NCI-H2227 (cell line): ENCODE results near the gene SCAPER.
A peak's percentile ranks its signal among the peaks of the same experiment; 100 is the strongest.
"Not testable (repeated sequence)": the region's sequence is repeated elsewhere in the genome, so short reads cannot be mapped to it uniquely, and the experiment has no call there.

Experiments
- DNase-seq: peaks from one replicate; lab custom pipeline; 2025; ENCODE audit not compliant: unreplicated experiment; lab: John Stamatoyannopoulos, UW

SCAPER gene

GRCh38 chr15:76905855-76906254 lies 715 bp upstream of the SCAPER start:
- peak; percentile 54 for DNase-seq

GRCh38 chr15:76904461-76905012 lies 603 bp downstream of the SCAPER start:
- DNase-seq, result peak; percentile 37

- DNase-seq, result no peak
Observed at GRCh38 chr15:76903251-76903681, 1.9 kb downstream of the SCAPER start.

- DNase-seq, result no peak
Observed at GRCh38 chr15:76901965-76902364, 3.2 kb downstream of the SCAPER start.

- DNase-seq, result not testable (repeated sequence)
Observed at GRCh38 chr15:76899931-76900310, 5.2 kb downstream of the SCAPER start.

- not testable (repeated sequence) for DNase-seq
Observed at GRCh38 chr15:76899176-76899930, 5.8 kb downstream of the SCAPER start.

GRCh38 chr15:76898102-76898501 lies 7.0 kb downstream of the SCAPER start:
- no peak for DNase-seq

- DNase-seq, result no peak
Observed at GRCh38 chr15:76894174-76894573, 11.0 kb downstream of the SCAPER start.

- not testable (repeated sequence) for DNase-seq
Observed at GRCh38 chr15:76892836-76893235, 12.3 kb downstream of the SCAPER start.

- not testable (repeated sequence) for DNase-seq
Observed at GRCh38 chr15:76887280-76888141, 17.6 kb downstream of the SCAPER start.

GRCh38 chr15:76885212-76885611 lies 19.9 kb downstream of the SCAPER start:
- no peak for DNase-seq

GRCh38 chr15:76875911-76876310 lies 29.2 kb downstream of the SCAPER start:
- no peak for DNase-seq

GRCh38 chr15:76873066-76873465 lies 32.1 kb downstream of the SCAPER start:
- DNase-seq, result not testable (repeated sequence)

- no peak for DNase-seq
Observed at GRCh38 chr15:76871930-76872329, 33.2 kb downstream of the SCAPER start.

GRCh38 chr15:76868740-76869139 lies 36.4 kb downstream of the SCAPER start:
- DNase-seq, result no peak

- peak; percentile 43 for DNase-seq
Observed at GRCh38 chr15:76866716-76867321, 38.3 kb downstream of the SCAPER start.

GRCh38 chr15:76866008-76866407 lies 39.1 kb downstream of the SCAPER start:
- DNase-seq, result no peak

GRCh38 chr15:76865548-76865991 lies 39.6 kb downstream of the SCAPER start:
- DNase-seq, result no peak

GRCh38 chr15:76864586-76864985 lies 40.6 kb downstream of the SCAPER start:
- no peak for DNase-seq

- no peak for DNase-seq
Observed at GRCh38 chr15:76863693-76864092, 41.4 kb downstream of the SCAPER start.

- no peak for DNase-seq
Observed at GRCh38 chr15:76863123-76863522, 42.0 kb downstream of the SCAPER start.
